ENCODE measurements around the gene FBXL16.
"Not testable (repeated sequence)": the region's sequence is repeated elsewhere in the genome, so short reads cannot be mapped to it uniquely, and the experiment has no call there.

Gene FBXL16

GRCh38 chr16:714079-714478, 8.5 kb upstream of the FBXL16 start:
- no peak for DNase-seq (ENCODE audit: low read depth, low spot score)
- H3K4me3 ChIP-seq (ENCODE audit: low read length): no peak overlapping the region

GRCh38 chr16:712740-713250, 7.2 kb upstream of the FBXL16 start:
- not testable (repeated sequence) for H3K4me3 ChIP-seq (ENCODE audit: low read length)
- DNase-seq (ENCODE audit: low read depth, low spot score): peak; percentile 63

GRCh38 chr16:711548-712320, 6.1 kb upstream of the FBXL16 start:
- H3K4me3 ChIP-seq (ENCODE audit: low read length): no peak overlapping the region
- DNase-seq (ENCODE audit: low read depth, low spot score): no peak

- no peak for DNase-seq (ENCODE audit: low read depth, low spot score)
- no peak overlapping the region for H3K4me3 ChIP-seq (ENCODE audit: low read length)
These were observed 5.5 kb upstream of the FBXL16 start for GRCh38 chr16:711084-711483.

GRCh38 chr16:710500-711075, 5.0 kb upstream of the FBXL16 start:
- H3K4me3 ChIP-seq (ENCODE audit: low read length): no peak overlapping the region
- no peak for DNase-seq (ENCODE audit: low read depth, low spot score)

GRCh38 chr16:709566-710499, 4.2 kb upstream of the FBXL16 start:
- peak; percentile 43 for DNase-seq (ENCODE audit: low read depth, low spot score)
- no peak overlapping the region for H3K4me3 ChIP-seq (ENCODE audit: low read length)

- DNase-seq (ENCODE audit: low read depth, low spot score): no peak
- H3K4me3 ChIP-seq (ENCODE audit: low read length): no peak overlapping the region
These were observed 3.4 kb upstream of the FBXL16 start for GRCh38 chr16:708959-709358.

GRCh38 chr16:708019-708418, 2.4 kb upstream of the FBXL16 start:
- H3K4me3 ChIP-seq (ENCODE audit: low read length): no peak overlapping the region
- no peak for DNase-seq (ENCODE audit: low read depth, low spot score)

GRCh38 chr16:707062-707538, 1.5 kb upstream of the FBXL16 start:
- no peak overlapping the region for H3K4me3 ChIP-seq (ENCODE audit: low read length)
- no peak for DNase-seq (ENCODE audit: low read depth, low spot score)

- H3K4me3 ChIP-seq (ENCODE audit: low read length): no peak overlapping the region
These were observed 824 bp upstream of the FBXL16 start for GRCh38 chr16:706189-707061.

GRCh38 chr16:704552-705380, 835 bp downstream of the FBXL16 start:
- DNase-seq (ENCODE audit: low read depth, low spot score): no peak
- H3K4me3 ChIP-seq (ENCODE audit: low read length): no peak overlapping the region

More at GRCh38 chr16:706189-707061, 824 bp upstream of the FBXL16 start:
- DNase-seq (ENCODE audit: low read depth, low spot score): no peak

GRCh38 chr16:704047-704446, 1.6 kb downstream of the FBXL16 start:
- no peak for DNase-seq (ENCODE audit: low read depth, low spot score)
- no peak overlapping the region for H3K4me3 ChIP-seq (ENCODE audit: low read length)

- DNase-seq (ENCODE audit: low read depth, low spot score): no peak
- no peak overlapping the region for H3K4me3 ChIP-seq (ENCODE audit: low read length)
These were observed 2.2 kb downstream of the FBXL16 start for GRCh38 chr16:703406-703805.

GRCh38 chr16:702341-702740, 3.3 kb downstream of the FBXL16 start:
- H3K4me3 ChIP-seq (ENCODE audit: low read length): no peak overlapping the region
- DNase-seq (ENCODE audit: low read depth, low spot score): no peak

- H3K4me3 ChIP-seq (ENCODE audit: low read length): no peak overlapping the region
- DNase-seq (ENCODE audit: low read depth, low spot score): no peak
These were observed 4.7 kb downstream of the FBXL16 start for GRCh38 chr16:700684-701584.

GRCh38 chr16:698911-699671, 6.5 kb downstream of the FBXL16 start:
- no peak for DNase-seq (ENCODE audit: low read depth, low spot score)
- H3K4me3 ChIP-seq (ENCODE audit: low read length): no peak overlapping the region
